Midbrain (tissue), 1 donor: ENCODE data around the gene LHFPL2.

Experiments
- DNase-seq: peaks from one replicate; lab custom pipeline; 2025; lab: John Stamatoyannopoulos, UW

Gene LHFPL2

GRCh38 chr5:78618303-78618702 is 30.3 kb downstream of the LHFPL2 start:
- no peak for DNase-seq

GRCh38 chr5:78615697-78616096 is 32.9 kb downstream of the LHFPL2 start:
- DNase-seq = no peak

GRCh38 chr5:78614816-78615215 is 33.8 kb downstream of the LHFPL2 start:
- DNase-seq = no peak

- no peak for DNase-seq
Measured at GRCh38 chr5:78613756-78614155, 34.8 kb downstream of the LHFPL2 start.

GRCh38 chr5:78613151-78613533 is 35.4 kb downstream of the LHFPL2 start:
- DNase-seq = no peak

GRCh38 chr5:78612227-78613150 is 36.1 kb downstream of the LHFPL2 start:
- no peak for DNase-seq

GRCh38 chr5:78611126-78611605 is 37.4 kb downstream of the LHFPL2 start:
- DNase-seq = no peak

GRCh38 chr5:78610636-78611035 is 37.9 kb downstream of the LHFPL2 start:
- no peak for DNase-seq

- DNase-seq = no peak
Measured at GRCh38 chr5:78610163-78610583, 38.4 kb downstream of the LHFPL2 start.

GRCh38 chr5:78607864-78608263 is 40.7 kb downstream of the LHFPL2 start:
- DNase-seq = no peak

GRCh38 chr5:78606241-78606640 is 42.3 kb downstream of the LHFPL2 start:
- DNase-seq = no peak

GRCh38 chr5:78605611-78606010 is 43.0 kb downstream of the LHFPL2 start:
- DNase-seq = no peak

GRCh38 chr5:78604689-78605285 is 43.8 kb downstream of the LHFPL2 start:
- DNase-seq = no peak

- no peak for DNase-seq
Measured at GRCh38 chr5:78603636-78604175, 44.9 kb downstream of the LHFPL2 start.

- no peak for DNase-seq
Measured at GRCh38 chr5:78602400-78602799, 46.2 kb downstream of the LHFPL2 start.

GRCh38 chr5:78601559-78602314 is 46.8 kb downstream of the LHFPL2 start:
- DNase-seq = no peak

GRCh38 chr5:78600687-78601414 is 47.7 kb downstream of the LHFPL2 start:
- DNase-seq = no peak

- DNase-seq = no peak
Measured at GRCh38 chr5:78598973-78599372, 49.6 kb downstream of the LHFPL2 start.

- no peak for DNase-seq
Measured at GRCh38 chr5:78597974-78598371, 50.6 kb downstream of the LHFPL2 start.

- DNase-seq = no peak
Measured at GRCh38 chr5:78597068-78597973, 51.3 kb downstream of the LHFPL2 start.
